Activated T-helper 17 cell treated with anti-CD3 and anti-CD28 coated beads, Interleukin-2, amount 50 U/mL, for 72 hours (primary cell): ENCODE results near the gene HSD17B12. TPM values are rescaled to one million over a fixed set of nuclear protein-coding genes. Genes with fewer than 3 reads are reported as not detected.

Experiments used
- ATAC-seq: fragments of 150-1000 bp; cut with Tn5 transposase; replicated peaks from 2 replicates; pipeline ENCODE4 v1.10.0; 2021; ENCODE audit warnings: mild to moderate bottlenecking, moderate library complexity
- H3K27ac Mint-ChIP-seq: one replicate; pipeline ENCODE4 v1.8.0; 2022; ENCODE audit warnings: mixed read lengths
- H3K27me3 Mint-ChIP-seq: one replicate; pipeline ENCODE4 v1.8.0; 2022; ENCODE audit warnings: mixed read lengths
- H3K36me3 Mint-ChIP-seq: one replicate; pipeline ENCODE4 v1.8.0; 2022; ENCODE audit warnings: low read depth, mild to moderate bottlenecking, mixed read lengths
- H3K4me1 Mint-ChIP-seq: one replicate; pipeline ENCODE4 v1.8.0; 2022; ENCODE audit warnings: mixed read lengths
- H3K4me3 Mint-ChIP-seq: one replicate; pipeline ENCODE4 v1.8.0; 2022; ENCODE audit warnings: mild to moderate bottlenecking, mixed read lengths
- H3K9me3 Mint-ChIP-seq: one replicate; pipeline ENCODE4 v1.8.0; 2022; ENCODE audit warnings: mixed read lengths
- total RNA-seq, 2 donors: library from RNA; stranded (reverse); gene quantifications; one replicate each; pipeline ENCODE4 v1.2.3, GENCODE V29; 2022

HSD17B12 gene
- total RNA-seq, 2 donors from 2014 or later: 32.2 to 45.2 TPM

DNA sequence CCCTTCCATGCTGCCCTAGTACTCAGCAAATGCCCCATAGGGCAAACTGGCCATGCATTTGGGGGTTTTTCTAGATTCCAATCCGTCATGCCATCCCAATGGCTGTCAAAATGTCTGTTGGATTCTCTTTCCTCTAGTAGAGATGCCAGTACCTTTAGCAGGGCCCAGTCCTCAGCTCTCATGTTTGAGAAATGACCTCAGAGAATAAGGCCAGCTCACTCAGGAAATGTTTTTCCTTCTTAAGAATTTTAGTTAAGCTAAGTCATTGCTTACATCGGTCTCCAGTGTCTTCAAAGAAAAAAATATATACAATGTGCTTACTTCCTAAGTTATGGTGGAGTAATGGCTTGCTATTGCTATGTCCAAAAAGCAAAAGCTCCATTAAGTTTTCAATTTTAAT, 186.0 kb downstream of the HSD17B12 start:
- Mint-ChIP-seq H3K4me1 (peaks cover 4% of the 10 kb centered on the region), H3K27me3 (peaks cover 15% of the 10 kb centered on the region), H3K4me3 (no peak overlapping the region), H3K27ac (no peak overlapping the region), H3K9me3 (no peaks in the 10 kb centered on the region), H3K36me3 (no peaks in the 10 kb centered on the region)
- no peak for ATAC-seq

DNA sequence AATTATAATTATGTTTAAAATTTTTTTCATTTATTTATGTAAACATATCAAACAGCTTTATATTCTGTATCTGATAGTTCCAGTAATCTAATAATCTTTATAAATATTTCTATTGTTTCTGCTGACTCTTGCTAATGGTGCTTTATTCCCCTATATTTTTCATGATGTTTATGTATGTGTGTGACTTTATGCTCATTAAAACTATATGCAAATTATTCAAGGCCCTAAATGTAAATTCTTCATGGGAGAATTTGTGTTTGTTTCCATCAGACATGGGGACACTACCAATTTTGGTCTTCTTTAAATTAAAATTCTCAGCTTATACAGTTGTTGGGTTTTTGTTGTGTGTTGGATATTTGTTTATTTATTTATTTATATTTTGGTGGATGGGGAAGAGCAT, 186.4 kb downstream of the HSD17B12 start:
- Mint-ChIP-seq H3K4me1 (peaks cover 4% of the 10 kb centered on the region), H3K27me3 (peaks cover 17% of the 10 kb centered on the region), H3K27ac (no peak overlapping the region), H3K36me3 (no peaks in the 10 kb centered on the region), H3K4me3 (no peak overlapping the region), H3K9me3 (no peaks in the 10 kb centered on the region)
- no peak for ATAC-seq

DNA sequence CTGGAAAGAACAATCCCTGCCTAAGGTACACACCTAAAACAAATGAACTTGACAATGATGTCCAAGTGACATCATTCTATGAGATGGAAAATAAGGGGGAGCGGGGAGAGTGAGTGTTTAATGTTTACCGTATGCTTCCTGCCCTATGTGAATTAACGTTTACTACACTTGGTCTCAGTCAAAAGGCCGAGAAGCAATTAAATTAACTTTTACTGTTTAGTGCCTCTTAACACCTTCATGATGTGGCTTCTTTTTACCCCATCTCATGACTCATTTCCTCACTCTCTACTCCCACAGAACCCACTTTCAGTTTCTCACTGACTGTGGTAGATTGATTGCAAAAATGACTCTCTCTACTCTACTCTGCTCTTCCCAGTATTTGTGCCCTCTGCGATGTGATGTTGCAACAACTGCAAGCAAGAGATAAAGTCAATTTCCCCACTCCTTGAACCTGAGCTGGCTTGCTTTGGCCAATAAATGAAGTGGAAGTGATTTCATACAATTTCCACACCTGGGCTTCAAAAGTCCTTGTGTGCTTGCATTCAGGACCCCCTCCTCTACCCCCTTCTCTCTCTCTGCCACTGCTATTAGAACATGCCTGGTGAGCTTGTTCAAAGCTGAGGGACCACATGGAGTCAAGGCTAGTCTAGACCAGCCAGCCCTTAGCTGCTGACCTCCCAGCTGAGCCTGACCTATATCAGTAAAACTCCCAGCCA, 188.5 kb downstream of the HSD17B12 start:
- ATAC-seq: peak; percentile 98
- Mint-ChIP-seq H3K4me1 (peaks cover 4% of the 10 kb centered on the region), H3K9me3 (no peaks in the 10 kb centered on the region), H3K4me3 (peak overlapping the region; percentile 4), H3K36me3 (no peaks in the 10 kb centered on the region), H3K27me3 (peaks cover 29% of the 10 kb centered on the region), H3K27ac (peak overlapping the region; percentile 10)

DNA sequence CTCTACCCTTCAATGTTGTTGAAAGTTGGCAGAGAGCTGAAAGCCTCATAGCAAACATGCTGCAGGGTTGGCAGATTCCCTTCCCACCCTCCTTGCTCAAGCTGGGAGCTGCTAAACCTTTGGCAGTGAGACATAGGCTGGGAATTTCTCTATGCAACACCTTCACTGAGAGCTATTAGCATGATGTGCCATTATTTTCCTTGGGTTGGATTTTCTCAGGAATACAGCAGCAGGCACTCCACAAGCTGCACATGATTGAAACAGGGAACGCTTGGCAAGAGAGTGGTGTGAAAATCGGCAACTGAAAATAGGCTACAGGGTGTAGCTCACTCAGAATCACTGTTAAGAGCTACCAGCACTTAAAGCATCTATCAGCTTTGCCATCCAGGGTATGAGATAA, 190.5 kb downstream of the HSD17B12 start:
- Mint-ChIP-seq H3K36me3 (no peaks in the 10 kb centered on the region), H3K4me1 (peaks cover 4% of the 10 kb centered on the region), H3K9me3 (no peaks in the 10 kb centered on the region), H3K27me3 (peaks cover 33% of the 10 kb centered on the region), H3K4me3 (no peak overlapping the region), H3K27ac (no peak overlapping the region)
- ATAC-seq: no peak

DNA sequence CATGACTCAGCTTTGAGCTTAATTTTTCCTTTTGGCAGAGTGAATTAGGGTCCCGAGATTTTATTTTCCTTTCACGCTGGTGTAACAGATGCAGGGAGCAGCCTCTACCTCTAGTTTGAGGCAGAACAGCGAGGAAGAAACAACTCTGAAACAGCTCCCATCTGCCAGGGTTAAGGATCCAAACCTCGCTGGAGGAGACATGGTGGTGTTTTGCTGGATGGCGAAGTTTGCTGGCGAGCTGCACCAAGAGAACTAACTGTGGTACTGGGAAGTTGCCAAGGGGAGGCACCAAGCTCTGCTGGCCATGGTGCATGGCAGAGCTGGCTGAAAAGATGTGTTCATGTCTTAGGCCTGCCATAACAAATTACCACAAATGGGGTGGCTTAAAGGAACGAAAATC, 192.5 kb downstream of the HSD17B12 start:
- no peak for ATAC-seq
- no peaks in the 10 kb centered on the region for H3K36me3 Mint-ChIP-seq
- H3K4me3 Mint-ChIP-seq: no peak overlapping the region
- H3K9me3 Mint-ChIP-seq: no peaks in the 10 kb centered on the region
- H3K27me3 Mint-ChIP-seq: peaks cover 28% of the 10 kb centered on the region
- no peaks in the 10 kb centered on the region for H3K4me1 Mint-ChIP-seq
- no peak overlapping the region for H3K27ac Mint-ChIP-seq

DNA sequence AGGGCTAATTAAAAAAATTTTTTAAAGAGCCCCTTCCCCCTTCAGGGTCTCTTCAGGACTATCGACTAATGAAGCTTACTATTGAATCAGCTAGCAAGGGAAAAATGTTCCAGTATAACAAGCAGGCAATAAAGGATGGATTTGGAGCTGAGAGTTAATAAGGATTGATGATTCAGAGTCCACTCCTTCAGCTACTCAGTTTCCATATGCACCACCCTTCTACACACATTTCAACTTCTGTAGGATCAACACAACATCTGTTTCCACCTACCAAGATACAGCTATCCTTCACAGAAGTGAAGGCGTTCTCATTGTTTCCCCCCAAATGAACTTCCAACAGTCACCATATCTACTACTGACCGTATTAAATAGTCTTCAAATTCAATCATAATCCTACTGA, 193.5 kb downstream of the HSD17B12 start:
- Mint-ChIP-seq H3K27ac (no peak overlapping the region), H3K9me3 (no peaks in the 10 kb centered on the region), H3K4me1 (no peaks in the 10 kb centered on the region), H3K36me3 (no peaks in the 10 kb centered on the region), H3K4me3 (no peak overlapping the region), H3K27me3 (peaks cover 33% of the 10 kb centered on the region)
- ATAC-seq: no peak

DNA sequence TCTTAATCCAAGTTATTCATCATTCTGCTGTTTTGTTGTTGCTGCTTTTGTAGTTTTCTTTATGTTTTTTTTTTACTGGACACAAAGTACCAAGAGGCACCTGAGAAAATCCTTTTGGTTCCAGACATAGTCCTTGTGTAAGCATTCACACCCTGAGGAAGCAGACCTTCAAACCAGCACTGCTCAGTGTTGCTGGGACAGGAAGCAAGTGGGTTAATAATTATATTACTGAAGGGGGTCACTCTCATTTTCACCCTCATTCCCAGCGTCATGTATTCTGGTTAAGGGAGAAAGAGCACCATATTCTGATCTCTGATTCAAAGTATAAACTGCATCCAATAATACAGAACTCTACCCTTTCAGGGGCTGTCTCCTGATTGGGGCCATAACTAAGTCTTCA, 194.2 kb downstream of the HSD17B12 start:
- Mint-ChIP-seq H3K27me3 (peaks cover 33% of the 10 kb centered on the region), H3K9me3 (no peaks in the 10 kb centered on the region)
- no peak for ATAC-seq

DNA sequence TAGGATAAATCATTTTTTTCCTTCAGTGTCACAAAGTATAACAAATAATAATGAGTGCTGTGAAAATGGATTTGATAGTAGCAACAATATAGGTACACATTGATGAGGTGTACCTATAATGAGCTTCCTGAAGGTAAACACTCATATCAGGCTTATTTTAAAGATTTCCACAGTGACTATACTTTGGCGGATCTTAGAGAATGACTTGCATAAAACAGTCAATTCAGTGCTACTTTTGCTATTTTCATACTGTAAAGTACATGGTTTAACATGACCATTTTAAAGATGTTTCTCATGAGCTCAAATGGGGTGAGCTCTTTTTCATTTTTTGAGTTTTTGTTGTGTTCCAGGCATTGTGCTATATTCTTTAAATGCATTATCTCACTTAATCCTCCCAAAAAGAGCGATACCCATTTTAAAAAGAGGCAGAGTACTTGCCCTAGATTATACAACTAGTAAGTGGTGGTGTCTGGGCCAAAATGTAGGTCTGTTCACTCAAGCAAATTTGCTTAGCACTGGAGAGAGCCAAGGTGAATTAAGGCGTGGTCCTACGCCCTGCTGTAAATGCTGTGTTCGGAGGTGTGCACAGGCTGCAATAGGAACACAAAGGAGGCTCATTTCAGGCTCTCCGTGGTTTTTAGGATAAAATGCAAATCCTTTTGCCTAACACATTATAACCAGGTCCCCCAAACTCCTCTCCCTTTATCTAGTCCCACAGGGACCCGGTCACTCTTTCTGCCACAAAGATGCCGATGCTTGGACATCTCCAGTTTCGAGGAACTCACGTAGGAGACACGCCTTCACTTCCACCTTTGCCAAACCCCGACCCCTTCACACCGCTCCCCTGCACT, 199.5 kb downstream of the HSD17B12 start:
- H3K27me3 Mint-ChIP-seq: peaks cover 5% of the 10 kb centered on the region
- peak overlapping the region; percentile 78 for H3K27ac Mint-ChIP-seq
- H3K4me3 Mint-ChIP-seq: peak overlapping the region; percentile 86
- no peaks in the 10 kb centered on the region for H3K9me3 Mint-ChIP-seq
- H3K36me3 Mint-ChIP-seq: peaks cover 35% of the 10 kb centered on the region
- H3K4me1 Mint-ChIP-seq: peaks cover 11% of the 10 kb centered on the region
- no peak for ATAC-seq

More for the DNA sequence above, 194.2 kb downstream of the HSD17B12 start:
- Mint-ChIP-seq H3K36me3 (no peaks in the 10 kb centered on the region), H3K4me3 (no peak overlapping the region), H3K4me1 (no peaks in the 10 kb centered on the region), H3K27ac (no peak overlapping the region)

DNA sequence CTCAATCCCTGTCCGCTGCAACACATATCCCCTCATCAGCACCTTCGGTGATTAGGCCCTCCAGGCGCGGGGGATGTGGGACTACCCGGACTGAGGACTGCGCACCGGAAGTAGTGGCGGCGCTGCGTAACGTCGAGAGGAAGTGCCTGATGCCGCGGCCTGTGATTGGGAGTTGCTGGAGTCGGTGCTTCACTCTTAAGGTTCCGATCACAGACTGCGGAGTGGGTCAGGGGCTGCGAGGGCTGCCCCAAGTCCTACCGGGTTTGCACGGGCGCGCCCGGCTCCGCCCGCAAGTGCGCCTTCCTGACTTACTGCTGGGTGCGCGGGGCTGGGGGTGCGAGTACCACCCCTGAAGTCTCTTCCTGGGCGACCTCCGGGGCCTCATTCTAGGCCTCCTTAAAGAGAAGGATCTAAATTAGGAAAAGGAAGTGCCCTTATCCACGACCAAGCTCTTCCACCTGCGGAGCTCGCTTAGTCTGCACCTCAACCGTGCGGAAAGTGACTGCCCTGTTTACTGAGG, 200.2 kb downstream of the HSD17B12 start, which contains the start of gene ALKBH3:
Gene ALKBH3 (plus strand): TSS at position 192 of the 520 bp plus-strand sequence. CDS start 1,822 bp downstream, outside the sequence.
- no peaks in the 10 kb centered on the region for H3K9me3 Mint-ChIP-seq
- peaks cover 42% of the 10 kb centered on the region for H3K36me3 Mint-ChIP-seq
- H3K27me3 Mint-ChIP-seq: peaks cover 5% of the 10 kb centered on the region
- peak; percentile 100 for ATAC-seq
- peaks cover 11% of the 10 kb centered on the region for H3K4me1 Mint-ChIP-seq
- H3K27ac Mint-ChIP-seq: peak within 1 kb of the TSS; percentile 78
- peak within 1 kb of the TSS; percentile 86 for H3K4me3 Mint-ChIP-seq

DNA sequence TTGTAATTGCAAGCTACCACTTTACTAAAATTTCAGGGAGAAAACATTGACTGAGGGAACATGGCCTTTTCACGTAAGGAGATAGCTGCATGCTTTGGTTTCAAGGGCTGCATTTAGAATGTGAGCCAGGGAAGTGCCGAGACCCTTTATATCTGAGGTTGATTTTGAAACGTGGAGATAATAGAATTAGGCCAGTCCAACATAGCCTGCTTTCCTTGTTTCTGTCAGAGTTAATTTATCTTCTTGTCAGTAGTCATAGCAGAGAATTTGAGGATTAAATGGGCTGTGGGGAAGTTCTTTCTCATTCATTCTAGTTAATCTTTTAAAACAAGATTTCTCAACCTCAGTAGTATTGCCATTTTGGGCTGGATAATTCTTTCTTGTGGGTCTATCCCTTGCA, 212.3 kb downstream of the HSD17B12 start:
- H3K36me3 Mint-ChIP-seq: peaks cover 98% of the 10 kb centered on the region
- H3K4me1 Mint-ChIP-seq: peaks cover 4% of the 10 kb centered on the region

DNA sequence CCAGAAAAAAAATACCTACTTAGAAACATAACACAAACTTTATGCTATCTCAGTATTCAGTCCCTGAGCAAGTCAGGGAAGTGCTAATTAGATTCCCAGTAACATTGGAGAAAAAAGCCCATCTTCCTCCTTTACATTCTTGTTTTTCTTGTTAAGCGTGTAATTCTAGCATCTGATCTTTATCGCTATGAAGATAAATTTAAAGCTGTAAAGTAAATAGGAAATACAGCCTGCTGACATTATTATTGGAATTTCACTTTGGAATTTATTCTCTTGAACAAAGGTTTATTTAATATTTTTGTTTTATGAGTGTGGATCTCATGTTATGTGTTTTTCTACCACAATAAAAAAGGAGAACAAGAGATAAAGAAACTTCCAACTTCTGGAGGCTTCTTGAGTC, 214.0 kb downstream of the HSD17B12 start:
- Mint-ChIP-seq H3K27me3 (no peaks in the 10 kb centered on the region), H3K36me3 (peaks cover 98% of the 10 kb centered on the region), H3K4me3 (no peak overlapping the region), H3K9me3 (no peaks in the 10 kb centered on the region), H3K4me1 (peaks cover 4% of the 10 kb centered on the region), H3K27ac (no peak overlapping the region)
- no peak for ATAC-seq

More for the DNA sequence above, 212.3 kb downstream of the HSD17B12 start:
- Mint-ChIP-seq H3K27ac (no peak overlapping the region), H3K9me3 (no peaks in the 10 kb centered on the region), H3K4me3 (no peak overlapping the region), H3K27me3 (no peaks in the 10 kb centered on the region)
- ATAC-seq: no peak

DNA sequence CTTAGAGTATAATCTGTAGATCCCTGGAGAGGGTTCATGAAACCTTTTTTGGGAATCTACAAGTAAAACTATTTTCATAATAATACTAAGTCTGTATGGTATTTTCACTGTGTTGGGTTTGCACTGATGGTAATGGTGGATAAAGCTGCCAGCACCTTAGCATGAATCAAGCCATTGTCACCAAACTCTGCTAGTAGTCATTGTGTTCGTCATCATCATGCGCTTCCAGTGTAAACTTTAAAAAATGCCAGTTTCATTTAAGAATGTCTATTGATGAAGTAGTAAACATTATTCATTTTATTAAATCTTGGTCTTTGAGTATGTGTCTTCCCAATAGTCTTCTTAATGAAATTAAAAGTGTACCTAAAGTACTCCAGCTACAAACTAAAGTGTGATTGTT, 215.1 kb downstream of the HSD17B12 start:
- no peak overlapping the region for H3K4me3 Mint-ChIP-seq
- H3K27ac Mint-ChIP-seq: no peak overlapping the region
- peaks cover 95% of the 10 kb centered on the region for H3K36me3 Mint-ChIP-seq
- H3K9me3 Mint-ChIP-seq: no peaks in the 10 kb centered on the region
- no peak for ATAC-seq
- no peaks in the 10 kb centered on the region for H3K27me3 Mint-ChIP-seq
- H3K4me1 Mint-ChIP-seq: no peaks in the 10 kb centered on the region

DNA sequence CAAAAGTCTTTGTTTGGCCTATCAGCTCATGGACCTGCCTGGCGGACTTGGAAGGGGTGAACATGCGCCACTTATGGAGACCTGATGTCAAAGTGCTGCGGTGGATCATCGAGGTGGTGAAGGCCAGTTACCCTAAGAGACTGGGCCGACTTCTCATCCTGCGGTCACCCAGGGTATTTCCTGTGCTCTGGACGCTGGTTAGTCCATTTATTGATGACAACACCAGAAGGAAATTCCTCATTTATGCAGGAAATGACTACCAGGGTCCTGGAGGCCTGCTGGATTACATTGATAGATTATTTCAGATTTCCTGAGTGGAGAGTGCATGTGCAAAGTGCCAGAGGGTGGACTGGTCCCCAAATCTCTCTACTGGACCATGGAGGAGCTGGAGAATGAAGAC, 218.0 kb downstream of the HSD17B12 start:
- Mint-ChIP-seq H3K4me1 (no peaks in the 10 kb centered on the region), H3K36me3 (peaks cover 96% of the 10 kb centered on the region), H3K4me3 (no peak overlapping the region), H3K27ac (no peak overlapping the region), H3K27me3 (no peaks in the 10 kb centered on the region), H3K9me3 (no peaks in the 10 kb centered on the region)
- ATAC-seq: no peak

DNA sequence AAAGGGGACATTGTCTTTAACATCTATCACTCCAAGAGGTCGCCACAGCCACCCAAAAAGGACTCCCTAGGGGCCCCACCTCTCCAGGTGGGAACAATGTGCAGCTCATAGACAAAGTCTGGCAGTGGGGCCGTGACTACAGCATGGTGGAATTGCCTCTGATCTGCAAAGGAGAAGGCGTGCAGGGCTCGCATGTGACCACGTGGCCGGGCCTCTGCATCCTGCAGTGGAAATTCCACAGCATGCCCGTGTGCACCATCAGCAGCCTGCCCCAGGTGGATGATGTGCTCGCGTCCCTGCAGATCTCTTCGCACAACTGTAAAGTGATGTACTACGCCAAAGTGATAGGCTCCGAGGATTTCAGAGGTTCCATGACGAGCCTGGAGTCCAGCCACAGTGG, 218.6 kb downstream of the HSD17B12 start:
- H3K27ac Mint-ChIP-seq: no peak overlapping the region
- ATAC-seq: no peak
- no peaks in the 10 kb centered on the region for H3K9me3 Mint-ChIP-seq
- H3K4me3 Mint-ChIP-seq: no peak overlapping the region
- H3K27me3 Mint-ChIP-seq: no peaks in the 10 kb centered on the region
- no peaks in the 10 kb centered on the region for H3K4me1 Mint-ChIP-seq
- H3K36me3 Mint-ChIP-seq: peaks cover 96% of the 10 kb centered on the region

DNA sequence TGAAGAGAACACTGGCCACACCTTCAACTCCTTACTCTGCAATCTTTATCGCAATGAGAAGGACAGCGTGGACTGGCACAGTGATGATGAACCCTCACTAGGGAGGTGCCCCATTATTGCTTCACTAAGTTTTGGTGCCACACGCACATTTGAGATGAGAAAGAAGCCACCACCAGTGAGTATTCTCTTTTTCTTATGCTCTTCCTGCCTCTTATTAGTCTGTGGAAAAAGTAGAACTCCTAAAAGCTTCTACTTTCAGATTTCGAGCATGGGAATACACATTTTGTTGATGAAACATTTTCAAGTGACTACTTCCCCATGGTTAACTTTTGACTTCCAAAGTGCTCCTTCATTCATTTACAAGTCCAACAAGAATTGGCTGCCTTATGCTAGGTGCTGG, 221.0 kb downstream of the HSD17B12 start:
- Mint-ChIP-seq H3K27ac (no peak overlapping the region), H3K4me3 (no peak overlapping the region), H3K4me1 (no peaks in the 10 kb centered on the region), H3K36me3 (peaks cover 93% of the 10 kb centered on the region), H3K27me3 (no peaks in the 10 kb centered on the region), H3K9me3 (no peaks in the 10 kb centered on the region)
- no peak for ATAC-seq
